ENCODE results near the gene BMPER.

Gene BMPER

DNA sequence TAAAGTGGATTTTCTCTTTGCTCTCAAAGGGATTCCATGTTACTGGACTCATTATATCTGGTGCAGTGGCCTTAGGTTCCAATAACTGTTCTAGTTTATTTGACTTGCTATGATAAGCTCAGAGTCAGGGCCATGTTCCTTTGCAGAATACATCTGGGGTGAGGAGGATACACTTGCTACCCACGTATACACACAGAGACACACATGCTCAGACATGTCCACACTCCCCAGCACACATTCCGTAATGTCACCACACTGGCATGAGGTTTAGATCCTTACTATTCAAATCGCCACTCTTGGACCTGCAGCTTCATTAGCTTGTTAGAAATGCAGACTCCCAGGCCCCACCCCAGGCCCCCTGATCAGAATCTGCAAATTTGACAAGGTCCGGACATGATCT lies 195.3 kb downstream of the BMPER start:
- Histone ChIP-seq H3K4me3 (no peak overlapping the region), H3K36me3 (ENCODE audit: insufficient read depth, low read length) (no peaks in the 10 kb centered on the region), H3K9ac (ENCODE audit: insufficient read length) (no peak overlapping the region), H3K27ac (no peak overlapping the region), H3K9me3 (ENCODE audit: low read depth, low read length) (no peaks in the 10 kb centered on the region)
- TF ChIP-seq FOXP2 (optimal IDR thresholded peaks at IDR 0.05; ENCODE audit: control extremely low read depth, extremely low read length, insufficient read depth), result no peak
- TF ChIP-seq EZH2 (IDR thresholded peaks at IDR 0.05), result no peak
- TF ChIP-seq POLR2AphosphoS5 (IDR thresholded peaks at IDR 0.05; ENCODE audit: borderline replicate concordance, low read depth, low read length), result no peak
- no peak for DNase-seq (ENCODE audit: low read depth, low spot score)

DNA sequence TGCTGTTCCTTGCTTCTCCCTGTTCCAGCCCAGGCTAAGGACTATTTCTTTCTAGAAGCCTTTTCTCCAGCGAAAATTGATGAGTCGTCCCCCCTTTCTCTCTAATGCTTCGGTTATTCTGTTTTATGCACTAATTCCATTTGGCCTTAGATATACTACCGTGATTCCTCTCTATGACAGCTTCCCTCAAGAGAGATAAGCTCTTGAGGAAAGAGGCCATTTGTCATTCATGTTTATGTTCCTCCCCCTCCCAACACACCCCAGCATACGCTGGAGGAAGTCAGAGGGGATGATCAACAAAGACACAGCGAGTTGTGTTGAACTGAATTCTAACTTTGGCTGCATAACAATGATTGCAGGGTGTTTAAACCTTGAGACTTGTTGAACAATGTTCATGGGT lies 198.8 kb downstream of the BMPER start:
- Histone ChIP-seq H3K27ac (no peak overlapping the region), H3K36me3 (ENCODE audit: insufficient read depth, low read length) (no peaks in the 10 kb centered on the region), H3K9me3 (ENCODE audit: low read depth, low read length) (no peaks in the 10 kb centered on the region), H3K9ac (ENCODE audit: insufficient read length) (no peak overlapping the region), H3K4me3 (no peak overlapping the region)
- DNase-seq (ENCODE audit: low read depth, low spot score), result no peak
- TF ChIP-seq POLR2AphosphoS5 (IDR thresholded peaks at IDR 0.05; ENCODE audit: borderline replicate concordance, low read depth, low read length) (no peak), EZH2 (IDR thresholded peaks at IDR 0.05) (no peak), FOXP2 (optimal IDR thresholded peaks at IDR 0.05; ENCODE audit: control extremely low read depth, extremely low read length, insufficient read depth) (no peak)

DNA sequence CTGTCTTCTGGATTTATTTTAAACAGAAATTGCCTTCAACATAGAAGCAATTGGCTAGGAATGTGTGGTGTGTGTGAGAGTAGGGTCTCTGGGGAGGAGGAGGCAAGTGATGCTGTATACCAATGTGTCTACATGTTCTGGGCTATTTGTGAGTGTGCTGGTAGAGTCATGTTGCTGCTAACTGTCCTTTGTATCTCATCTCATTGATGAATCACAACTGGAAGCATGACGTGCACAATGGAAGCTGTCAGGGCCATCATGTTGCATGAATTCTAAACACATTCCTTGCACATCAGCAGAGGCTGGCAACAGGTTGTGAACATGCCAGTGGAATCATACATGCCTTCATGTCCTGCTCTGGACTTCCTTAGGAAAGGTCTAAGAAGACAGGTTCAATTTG lies 199.7 kb downstream of the BMPER start:
- no peak for DNase-seq (ENCODE audit: low read depth, low spot score)
- Histone ChIP-seq H3K4me3 (no peak overlapping the region), H3K9ac (ENCODE audit: insufficient read length) (no peak overlapping the region), H3K27ac (no peak overlapping the region), H3K9me3 (ENCODE audit: low read depth, low read length) (no peaks in the 10 kb centered on the region), H3K36me3 (ENCODE audit: insufficient read depth, low read length) (no peaks in the 10 kb centered on the region)
- TF ChIP-seq POLR2AphosphoS5 (IDR thresholded peaks at IDR 0.05; ENCODE audit: borderline replicate concordance, low read depth, low read length), result no peak
- no peak for TF ChIP-seq FOXP2 (optimal IDR thresholded peaks at IDR 0.05; ENCODE audit: control extremely low read depth, extremely low read length, insufficient read depth)
- TF ChIP-seq EZH2 (IDR thresholded peaks at IDR 0.05), result no peak

DNA sequence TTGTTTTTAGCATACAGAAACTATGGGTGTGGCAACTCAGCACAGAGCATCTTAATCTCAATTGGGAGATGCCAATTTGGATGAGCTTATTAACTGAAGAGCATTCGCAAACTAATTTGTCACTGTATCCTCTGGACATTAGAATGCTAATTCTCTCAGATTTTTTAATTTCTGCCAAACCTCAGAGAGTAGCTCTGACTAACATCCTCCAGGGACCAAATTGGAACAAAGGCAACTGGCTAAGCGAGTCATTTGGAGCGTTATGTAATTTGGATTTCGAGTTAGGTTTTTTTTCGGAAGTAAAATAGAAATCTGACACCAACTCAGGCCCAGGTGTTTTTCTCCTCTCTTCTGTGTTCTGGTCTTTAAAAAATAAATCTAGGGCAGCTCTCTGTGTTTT lies 201.9 kb downstream of the BMPER start:
- H3K4me3 ChIP-seq, result no peak overlapping the region
- DNase-seq (ENCODE audit: low read depth, low spot score), result no peak
- H3K36me3 ChIP-seq (ENCODE audit: insufficient read depth, low read length), result no peaks in the 10 kb centered on the region
- H3K27ac ChIP-seq, result no peak overlapping the region
- no peak overlapping the region for H3K9ac ChIP-seq (ENCODE audit: insufficient read length)
- TF ChIP-seq POLR2AphosphoS5 (IDR thresholded peaks at IDR 0.05; ENCODE audit: borderline replicate concordance, low read depth, low read length) (no peak), EZH2 (IDR thresholded peaks at IDR 0.05) (no peak), FOXP2 (optimal IDR thresholded peaks at IDR 0.05; ENCODE audit: control extremely low read depth, extremely low read length, insufficient read depth) (no peak)
- no peaks in the 10 kb centered on the region for H3K9me3 ChIP-seq (ENCODE audit: low read depth, low read length)

DNA sequence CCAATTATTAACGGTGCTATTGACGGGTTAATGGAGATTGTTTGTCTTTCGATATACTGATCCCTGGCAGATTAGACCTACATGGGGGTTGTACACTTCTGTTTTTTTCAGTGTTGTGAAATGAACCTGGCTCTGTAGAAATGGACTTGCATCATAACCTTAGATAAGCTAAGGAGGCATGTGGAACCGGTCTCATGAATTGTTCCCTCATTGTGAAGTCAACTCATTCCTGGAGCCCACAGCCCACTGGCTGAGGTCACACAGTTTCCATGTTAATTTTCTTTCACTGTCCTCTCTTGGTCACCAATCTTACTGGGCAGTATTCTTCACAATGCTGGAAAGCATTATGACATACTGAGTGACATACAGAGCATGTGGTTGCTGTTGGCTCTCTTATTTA lies 202.8 kb downstream of the BMPER start:
- Histone ChIP-seq H3K27ac (no peak overlapping the region), H3K9me3 (ENCODE audit: low read depth, low read length) (no peaks in the 10 kb centered on the region), H3K36me3 (ENCODE audit: insufficient read depth, low read length) (no peaks in the 10 kb centered on the region), H3K9ac (ENCODE audit: insufficient read length) (no peak overlapping the region), H3K4me3 (no peak overlapping the region)
- DNase-seq (ENCODE audit: low read depth, low spot score), result no peak
- TF ChIP-seq EZH2 (IDR thresholded peaks at IDR 0.05), result no peak

- H3K9me3 ChIP-seq (ENCODE audit: low read depth, low read length), result no peaks in the 10 kb centered on the region
- H3K4me3 ChIP-seq, result no peak overlapping the region
- no peak for DNase-seq (ENCODE audit: low read depth, low spot score)
- no peak overlapping the region for H3K27ac ChIP-seq
- TF ChIP-seq FOXP2 (optimal IDR thresholded peaks at IDR 0.05; ENCODE audit: control extremely low read depth, extremely low read length, insufficient read depth) (no peak), EZH2 (IDR thresholded peaks at IDR 0.05) (no peak), POLR2AphosphoS5 (IDR thresholded peaks at IDR 0.05; ENCODE audit: borderline replicate concordance, low read depth, low read length) (no peak)
- H3K9ac ChIP-seq (ENCODE audit: insufficient read length), result no peak overlapping the region
- no peaks in the 10 kb centered on the region for H3K36me3 ChIP-seq (ENCODE audit: insufficient read depth, low read length)
These were observed 204.8 kb downstream of the BMPER start for GRCh38 chr7:34109936-34110780.

DNA sequence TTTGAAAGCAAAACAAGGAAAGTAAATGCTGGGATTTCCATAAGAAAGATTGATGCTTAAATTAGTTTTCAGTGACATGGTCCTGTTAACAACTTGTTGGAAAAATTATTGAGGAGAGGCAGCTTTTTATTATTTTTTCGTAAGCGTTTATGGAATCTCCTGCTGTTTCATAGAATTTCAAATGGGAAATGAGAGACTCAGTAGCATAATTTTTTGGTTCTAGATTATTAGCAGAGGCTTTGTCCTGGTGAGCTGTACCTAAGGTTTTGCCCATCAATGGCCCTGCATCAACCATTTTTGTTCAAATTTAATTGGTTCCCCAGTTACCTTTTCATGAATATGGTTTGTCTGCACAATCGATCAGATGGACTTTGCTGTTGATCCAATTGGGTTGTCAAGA lies 205.7 kb downstream of the BMPER start:
- TF ChIP-seq EZH2 (IDR thresholded peaks at IDR 0.05) (no peak), POLR2AphosphoS5 (IDR thresholded peaks at IDR 0.05; ENCODE audit: borderline replicate concordance, low read depth, low read length) (no peak), FOXP2 (optimal IDR thresholded peaks at IDR 0.05; ENCODE audit: control extremely low read depth, extremely low read length, insufficient read depth) (no peak)
- no peaks in the 10 kb centered on the region for H3K36me3 ChIP-seq (ENCODE audit: insufficient read depth, low read length)
- H3K4me3 ChIP-seq, result no peak overlapping the region
- no peaks in the 10 kb centered on the region for H3K9me3 ChIP-seq (ENCODE audit: low read depth, low read length)
- DNase-seq (ENCODE audit: low read depth, low spot score), result no peak
- no peak overlapping the region for H3K27ac ChIP-seq
- H3K9ac ChIP-seq (ENCODE audit: insufficient read length), result no peak overlapping the region

DNA sequence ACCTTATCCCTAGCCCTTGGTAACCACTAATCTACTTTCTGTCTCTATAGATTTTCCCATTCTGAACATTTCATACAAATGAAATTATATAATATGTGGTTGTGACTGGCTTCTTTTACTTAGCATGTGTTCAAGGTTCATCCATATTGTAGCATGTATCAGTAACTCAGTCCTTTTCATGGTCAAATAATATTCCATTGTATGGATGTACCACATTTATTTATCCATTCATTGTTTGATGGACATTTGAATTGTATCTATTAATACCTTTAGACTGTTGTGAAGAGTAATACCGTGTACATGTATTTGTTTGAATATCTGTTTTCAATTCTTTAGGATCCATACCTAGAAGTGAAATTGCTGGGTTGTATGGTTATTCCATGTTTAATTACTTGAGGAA lies 210.2 kb downstream of the BMPER start:
- H3K4me3 ChIP-seq, result no peak overlapping the region
- H3K27ac ChIP-seq, result no peak overlapping the region
- TF ChIP-seq EZH2 (IDR thresholded peaks at IDR 0.05) (no peak), FOXP2 (optimal IDR thresholded peaks at IDR 0.05; ENCODE audit: control extremely low read depth, extremely low read length, insufficient read depth) (no peak), POLR2AphosphoS5 (IDR thresholded peaks at IDR 0.05; ENCODE audit: borderline replicate concordance, low read depth, low read length) (no peak)
- no peak overlapping the region for H3K9ac ChIP-seq (ENCODE audit: insufficient read length)
- H3K9me3 ChIP-seq (ENCODE audit: low read depth, low read length), result no peaks in the 10 kb centered on the region
- DNase-seq (ENCODE audit: low read depth, low spot score), result no peak
- no peaks in the 10 kb centered on the region for H3K36me3 ChIP-seq (ENCODE audit: insufficient read depth, low read length)

- H3K4me3 ChIP-seq, result no peak overlapping the region
- H3K9me3 ChIP-seq (ENCODE audit: low read depth, low read length), result no peaks in the 10 kb centered on the region
- H3K9ac ChIP-seq (ENCODE audit: insufficient read length), result no peak overlapping the region
- DNase-seq (ENCODE audit: low read depth, low spot score), result no peak
- no peak for TF ChIP-seq EZH2 (IDR thresholded peaks at IDR 0.05)
- no peak for TF ChIP-seq POLR2AphosphoS5 (IDR thresholded peaks at IDR 0.05; ENCODE audit: borderline replicate concordance, low read depth, low read length)
- no peak for TF ChIP-seq FOXP2 (optimal IDR thresholded peaks at IDR 0.05; ENCODE audit: control extremely low read depth, extremely low read length, insufficient read depth)
- H3K27ac ChIP-seq, result no peak overlapping the region
- H3K36me3 ChIP-seq (ENCODE audit: insufficient read depth, low read length), result no peaks in the 10 kb centered on the region
These were observed 212.2 kb downstream of the BMPER start for GRCh38 chr7:34117573-34117972.

Measured in SK-N-MC (cell line).